Caco-2 (cell line): Measurements from ENCODE around the gene SLX4IP. TPM values are rescaled to one million over a fixed set of nuclear protein-coding genes. Genes with fewer than 3 reads are reported as not detected.

Experiments used
- BruUV-seq: library from RNA; stranded (reverse); fragments of 400-500 nt; replicated peaks from 2 replicates; lab custom pipeline; 2021; lab: Mats Ljungman, UMichigan
- CTCF ChIA-PET: fragments of 300-600 bp; sonication (Branson Sonifier 250); formaldehyde crosslinking; loops from one replicate; lab custom pipeline; 2022; ENCODE audit warnings: antibody characterized with exemption; lab: Charles Lee
- POLR2A ChIA-PET: fragments of 300-600 bp; sonication (Branson Sonifier 250); formaldehyde crosslinking; loops from one replicate; lab custom pipeline; 2022; ENCODE audit warnings: antibody characterized with exemption; lab: Charles Lee
- DNase-seq, 2 experiments: peaks; one replicate each; pipeline versions ENCODE4 v3.0.0 to v3.0.0-alpha.2; 2020 to 2022
- H3K27me3 ChIP-seq: replicated peaks from 2 replicates; pipeline ENCODE4 v1.6.0; 2011; ENCODE audit warnings: low read length; ENCODE audit not compliant: control insufficient read depth, insufficient read depth
- H3K36me3 ChIP-seq: 2 replicates; pipeline ENCODE4 v1.5.1; 2011; ENCODE audit warnings: low read length; ENCODE audit not compliant: control insufficient read depth, insufficient read depth
- H3K4me1 ChIP-seq: fragments of 250-450 bp; sonication (Bioruptor Pico); 2 replicates; pipeline ENCODE4 v1.5.1; 2020; ENCODE audit warnings: mild to moderate bottlenecking
- H3K4me3 ChIP-seq: 2 replicates; pipeline ENCODE4 v1.5.1; 2011; ENCODE audit warnings: low read depth, mild to moderate bottlenecking, control low read depth, low read length
- H3K9me3 ChIP-seq: fragments of 250-450 bp; sonication (Bioruptor Pico); 2 replicates; pipeline ENCODE4 v1.5.1; 2020; ENCODE audit warnings: mild to moderate bottlenecking, moderate library complexity
- H3K27ac Mint-ChIP-seq: one replicate; pipeline ENCODE4 v1.8.0; 2022; ENCODE audit warnings: mixed read lengths; ENCODE audit not compliant: unreplicated experiment
- H3K27me3 Mint-ChIP-seq: one replicate; pipeline ENCODE4 v1.8.0; 2022; ENCODE audit warnings: mixed read lengths; ENCODE audit not compliant: insufficient read depth, unreplicated experiment
- H3K36me3 Mint-ChIP-seq: one replicate; pipeline ENCODE4 v1.8.0; 2022; ENCODE audit warnings: mild to moderate bottlenecking, mixed read lengths; ENCODE audit not compliant: insufficient read depth, unreplicated experiment
- H3K4me1 Mint-ChIP-seq: one replicate; pipeline ENCODE4 v1.8.0; 2022; ENCODE audit warnings: low read depth, mixed read lengths; ENCODE audit not compliant: unreplicated experiment
- H3K4me3 Mint-ChIP-seq: one replicate; pipeline ENCODE4 v1.8.0; 2022; ENCODE audit warnings: mild to moderate bottlenecking, moderate library complexity, mixed read lengths; ENCODE audit not compliant: unreplicated experiment
- H3K9me3 Mint-ChIP-seq: one replicate; pipeline ENCODE4 v1.8.0; 2022; ENCODE audit warnings: mixed read lengths; ENCODE audit not compliant: unreplicated experiment
- CTCF ChIP-seq, 2 experiments: fragments of 200-600 bp in 1 of 2; IDR thresholded peaks; 1 replicate in 1 of 2; 2 replicates in 1 of 2; pipeline versions ENCODE4 v1.5.1 to v1.8.0; 2011 to 2022; ENCODE audit warnings: antibody characterized with exemption in 1 of 2, control low read depth in 1 of 2, inconsistent platforms in 1 of 2, low read depth in 1 of 2, low read length in 1 of 2, mild to moderate bottlenecking in 1 of 2, moderate library complexity in 1 of 2; ENCODE audit not compliant: insufficient read depth in 1 of 2, severe bottlenecking in 1 of 2, unreplicated experiment in 1 of 2
- intact Hi-C: fragments of 100-400 bp; cut with micrococcal nuclease; formaldehyde crosslinking; loops from one replicate; pipeline ENCODE4 v1.10.0; 2022; ENCODE audit not compliant: unreplicated experiment
- total RNA-seq: library from RNA; stranded (reverse); gene quantifications from 2 replicates; pipeline ENCODE4 v1.2.3, GENCODE V29; 2022

Gene SLX4IP
- total RNA-seq, 1 experiment from 2014 or later, result 8.5 TPM

GRCh38 chr20:10453241-10453640 is 18.1 kb downstream of the SLX4IP start:
- Mint-ChIP-seq H3K4me1 (no peaks in the 10 kb centered on the region), H3K27me3 (no peaks in the 10 kb centered on the region), H3K4me3 (no peak overlapping the region), H3K27ac (no peak overlapping the region), H3K36me3 (no peaks in the 10 kb centered on the region), H3K9me3 (peaks cover 10% of the 10 kb centered on the region)
- no peak for TF ChIP-seq CTCF (IDR thresholded peaks at IDR 0.05; ENCODE audit: insufficient read depth in 1 of 2, low read depth in 1 of 2, low read length in 1 of 2, severe bottlenecking in 1 of 2, unreplicated experiment in 1 of 2)
- Histone ChIP-seq H3K9me3 (peaks cover 4% of the 10 kb centered on the region; the same call in 1 of the 2 replicates), H3K36me3 (no peaks in the 10 kb centered on the region), H3K4me1 (0 out of 2 replicates have a peak, but pooled peaks cover 4% of the 10 kb centered on the region), H3K27me3 (no peaks in the 10 kb centered on the region), H3K4me3 (no peak overlapping the region)
- no peak for DNase-seq
- intact Hi-C loops, result no loop called here
- no TSS peak for BruUV-seq
- POLR2A ChIA-PET, result no interaction called here
- CTCF ChIA-PET, result no interaction called here

GRCh38 chr20:10454151-10454750 is 19.1 kb downstream of the SLX4IP start:
- Mint-ChIP-seq H3K27me3 (no peaks in the 10 kb centered on the region), H3K9me3 (peaks cover 10% of the 10 kb centered on the region), H3K4me1 (no peaks in the 10 kb centered on the region), H3K4me3 (no peak overlapping the region), H3K36me3 (no peaks in the 10 kb centered on the region), H3K27ac (no peak overlapping the region)
- CTCF ChIA-PET, result no interaction called here
- no peaks in the 10 kb centered on the region for H3K27me3 ChIP-seq
- peaks cover 4% of the 10 kb centered on the region; the same call in 1 of the 2 replicates for H3K9me3 ChIP-seq
- no peak for DNase-seq
- H3K4me1 ChIP-seq, result no peaks in the 10 kb centered on the region
- no peak for TF ChIP-seq CTCF (IDR thresholded peaks at IDR 0.05; ENCODE audit: insufficient read depth in 1 of 2, low read depth in 1 of 2, low read length in 1 of 2, severe bottlenecking in 1 of 2, unreplicated experiment in 1 of 2)
- intact Hi-C loops, result no loop called here
- POLR2A ChIA-PET, result no interaction called here
- no peaks in the 10 kb centered on the region for H3K36me3 ChIP-seq
- H3K4me3 ChIP-seq, result no peak overlapping the region
- no TSS peak for BruUV-seq

GRCh38 chr20:10461495-10461894 is 26.4 kb downstream of the SLX4IP start:
- H3K4me3 ChIP-seq, result no peak overlapping the region
- Mint-ChIP-seq H3K27me3 (no peaks in the 10 kb centered on the region), H3K4me1 (peaks cover 3% of the 10 kb centered on the region), H3K4me3 (no peak overlapping the region), H3K36me3 (no peaks in the 10 kb centered on the region), H3K9me3 (peaks cover 22% of the 10 kb centered on the region), H3K27ac (no peak overlapping the region)
- no peaks in the 10 kb centered on the region for H3K36me3 ChIP-seq
- CTCF ChIA-PET, result no interaction called here
- no TSS peak for BruUV-seq
- TF ChIP-seq CTCF (IDR thresholded peaks at IDR 0.05; ENCODE audit: insufficient read depth in 1 of 2, low read depth in 1 of 2, low read length in 1 of 2, severe bottlenecking in 1 of 2, unreplicated experiment in 1 of 2), result no peak
- peaks cover 4% of the 10 kb centered on the region; the same call in 1 of the 2 replicates for H3K9me3 ChIP-seq
- intact Hi-C loops, result no loop called here
- no peak for DNase-seq
- H3K4me1 ChIP-seq, result 0 out of 2 replicates have a peak, but pooled peaks cover 4% of the 10 kb centered on the region
- POLR2A ChIA-PET, result no interaction called here
- no peaks in the 10 kb centered on the region for H3K27me3 ChIP-seq
